GM18505 (cell line): ENCODE measurements around the gene ARGLU1.

Experiments used
- ATAC-seq: cut with Tn5 transposase; IDR thresholded peaks from one replicate; pipeline ENCODE4 v1.9.1; 2021; ENCODE audit not compliant: unreplicated experiment
- POLR2A ChIP-seq: IDR thresholded peaks from 4 replicates; pipeline ENCODE4 v1.6.1; 2011; ENCODE audit warnings: borderline replicate concordance; ENCODE audit not compliant: insufficient read depth, insufficient read length; ENCODE audit errors: extremely low read depth

ARGLU1 gene

GRCh38 chr13:106570299-106570852 lies 2.4 kb upstream of the ARGLU1 start:
- no peak for TF ChIP-seq POLR2A
- ATAC-seq: no peak

- no peak for ATAC-seq
- TF ChIP-seq POLR2A: no peak
Observed at GRCh38 chr13:106569233-106570095, 1.5 kb upstream of the ARGLU1 start.

GRCh38 chr13:106568299-106569003 lies 514 bp upstream of the ARGLU1 start:
- TF ChIP-seq POLR2A: no peak
- ATAC-seq: peak; percentile 23

- peak; percentile 36 for ATAC-seq
- no peak for TF ChIP-seq POLR2A
Observed at GRCh38 chr13:106566641-106567473, 1.1 kb downstream of the ARGLU1 start.

GRCh38 chr13:106565127-106565775 lies 2.7 kb downstream of the ARGLU1 start:
- ATAC-seq: no peak

GRCh38 chr13:106562301-106562700 lies 5.6 kb downstream of the ARGLU1 start:
- ATAC-seq: no peak
- TF ChIP-seq POLR2A: no peak

More at GRCh38 chr13:106565127-106565775, 2.7 kb downstream of the ARGLU1 start:
- TF ChIP-seq POLR2A: no peak

- ATAC-seq: peak; percentile 84
- TF ChIP-seq POLR2A: peak; percentile 26
Observed at GRCh38 chr13:106561551-106562170, 6.3 kb downstream of the ARGLU1 start.

GRCh38 chr13:106560821-106561220 lies 7.1 kb downstream of the ARGLU1 start:
- no peak for TF ChIP-seq POLR2A
- ATAC-seq: no peak

- no peak for ATAC-seq
- no peak for TF ChIP-seq POLR2A
Observed at GRCh38 chr13:106558527-106558926, 9.4 kb downstream of the ARGLU1 start.

- no peak for TF ChIP-seq POLR2A
- no peak for ATAC-seq
Observed at GRCh38 chr13:106555631-106556328, 12.2 kb downstream of the ARGLU1 start.

- ATAC-seq: no peak
- TF ChIP-seq POLR2A: no peak
Observed at GRCh38 chr13:106551751-106552150, 16.2 kb downstream of the ARGLU1 start.
